Muscle layer of colon (tissue), 2 donors: ENCODE measurements around the gene SWAP70.
"Not testable (repeated sequence)": the region's sequence is repeated elsewhere in the genome, so short reads cannot be mapped to it uniquely, and the experiment has no call there.

Experiments used
- H3K27ac ChIP-seq: one replicate; pipeline ENCODE4 v1.7.0; 2013; ENCODE audit warnings: low read depth, mild to moderate bottlenecking, low read length, moderate library complexity
- H3K27me3 ChIP-seq, 2 donors: one replicate each; pipeline ENCODE4 v1.7.0; 2013; ENCODE audit warnings: low read length in 2 of 2, mild to moderate bottlenecking in 2 of 2; ENCODE audit not compliant: insufficient read depth in 2 of 2, control insufficient read depth in 1 of 2
- H3K36me3 ChIP-seq: one replicate; pipeline ENCODE4 v1.7.0; 2013; ENCODE audit warnings: mild to moderate bottlenecking, low read length; ENCODE audit not compliant: insufficient read depth
- H3K4me1 ChIP-seq: one replicate; pipeline ENCODE4 v1.7.0; 2013; ENCODE audit warnings: mild to moderate bottlenecking, low read length; ENCODE audit not compliant: insufficient read depth
- H3K4me3 ChIP-seq, 2 donors: one replicate each; pipeline ENCODE4 v1.7.0; 2013; ENCODE audit warnings: low read length in 2 of 2, low read depth in 1 of 2, mild to moderate bottlenecking in 1 of 2, moderate library complexity in 1 of 2
- H3K9ac ChIP-seq: one replicate; pipeline ENCODE4 v1.7.0; 2013; ENCODE audit warnings: low read length
- H3K9me3 ChIP-seq: one replicate; pipeline ENCODE4 v1.7.0; 2013; ENCODE audit warnings: mild to moderate bottlenecking, low read length
- donor health status: abdominal sarcoma.
- donor health status: Adenocarcinoma of cecum.

Gene SWAP70

DNA sequence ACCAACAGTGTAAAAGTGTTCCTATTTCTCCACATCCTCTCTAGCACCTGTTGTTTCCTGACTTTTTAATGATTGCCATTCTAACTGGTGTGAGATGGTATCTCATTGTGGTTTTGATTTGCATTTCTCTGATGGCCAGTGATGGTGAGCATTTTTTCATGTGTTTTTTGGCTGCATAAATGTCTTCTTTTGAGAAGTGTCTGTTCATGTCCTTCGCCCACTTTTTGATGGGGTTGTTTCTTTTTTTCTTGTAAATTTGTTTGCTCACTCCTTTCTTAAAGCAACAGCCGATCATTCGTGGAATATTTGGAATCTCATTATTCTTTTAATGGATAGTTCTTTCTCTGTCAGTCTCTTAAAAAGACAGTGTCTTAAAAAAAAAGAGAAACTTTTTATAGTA lies 79.6 kb downstream of the SWAP70 start:
- H3K27me3 ChIP-seq, H3K9ac ChIP-seq, H3K4me3 ChIP-seq, H3K4me1 ChIP-seq, H3K27ac ChIP-seq, H3K9me3 ChIP-seq: not testable (repeated sequence)
- H3K36me3 ChIP-seq, result peaks cover 22% of the 10 kb centered on the region

DNA sequence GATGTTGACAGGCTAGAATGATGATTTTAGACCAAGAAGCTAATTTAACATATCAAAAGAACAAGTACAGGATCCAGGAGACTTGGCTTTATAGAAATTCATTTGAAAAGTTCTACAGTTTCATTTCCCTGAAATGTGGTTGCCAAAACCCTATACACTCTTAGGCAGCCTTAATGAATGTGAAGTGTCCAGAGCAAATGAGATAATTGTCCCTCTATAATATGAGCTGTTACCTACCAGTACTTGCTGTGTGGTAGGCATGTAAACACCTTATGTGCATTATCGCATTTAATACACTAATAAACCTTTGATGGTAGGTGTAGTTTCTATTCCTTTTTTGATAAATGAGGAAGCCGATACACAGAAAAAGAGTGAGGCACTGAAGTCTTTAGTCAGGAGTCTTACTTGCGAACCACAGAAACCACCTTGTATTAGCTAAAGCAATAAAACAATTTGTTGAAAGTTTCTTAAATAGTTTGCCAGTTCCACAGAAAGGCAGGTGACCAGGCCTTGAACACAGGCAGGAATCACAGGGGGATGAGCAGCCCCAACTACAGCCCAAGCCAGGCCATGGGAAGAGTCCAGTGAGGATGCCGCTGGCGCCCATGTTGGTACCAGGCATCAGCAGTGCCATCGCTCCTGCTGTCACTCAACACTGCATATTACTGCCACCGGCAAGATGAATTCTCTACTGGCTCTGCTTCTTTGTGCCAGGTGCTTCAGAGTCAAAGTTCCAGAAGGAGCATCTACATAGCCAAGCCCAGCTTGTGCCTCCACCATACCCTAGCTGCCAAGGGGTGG lies 81.7 kb downstream of the SWAP70 start:
- Histone ChIP-seq H3K27ac (no peak overlapping the region), H3K4me1 (peaks cover 6% of the 10 kb centered on the region), H3K9ac (no peak overlapping the region), H3K36me3 (peaks cover 8% of the 10 kb centered on the region), H3K9me3 (no peaks in the 10 kb centered on the region), H3K27me3 (no peaks in the 10 kb centered on the region), H3K4me3 (no peak overlapping the region)

DNA sequence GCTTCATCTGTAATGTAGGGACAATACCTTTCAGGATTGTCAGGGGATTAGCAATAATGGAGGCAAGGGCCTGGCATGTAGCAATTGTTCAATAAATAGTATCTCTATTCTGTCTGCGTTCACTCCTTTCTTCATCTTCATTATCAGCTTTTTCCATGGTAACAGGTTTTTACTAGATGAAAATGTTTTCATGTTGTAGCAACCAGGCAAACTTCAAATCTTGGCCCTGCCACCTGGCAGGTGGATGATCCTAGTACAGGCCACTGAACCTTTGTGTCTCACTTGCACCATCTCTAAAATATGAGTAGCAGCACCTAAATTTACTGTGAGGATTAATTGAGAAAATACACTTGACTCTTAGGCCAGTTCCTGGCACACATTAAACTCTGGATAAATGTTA lies 83.4 kb downstream of the SWAP70 start:
- H3K36me3 ChIP-seq, result peaks cover 7% of the 10 kb centered on the region

DNA sequence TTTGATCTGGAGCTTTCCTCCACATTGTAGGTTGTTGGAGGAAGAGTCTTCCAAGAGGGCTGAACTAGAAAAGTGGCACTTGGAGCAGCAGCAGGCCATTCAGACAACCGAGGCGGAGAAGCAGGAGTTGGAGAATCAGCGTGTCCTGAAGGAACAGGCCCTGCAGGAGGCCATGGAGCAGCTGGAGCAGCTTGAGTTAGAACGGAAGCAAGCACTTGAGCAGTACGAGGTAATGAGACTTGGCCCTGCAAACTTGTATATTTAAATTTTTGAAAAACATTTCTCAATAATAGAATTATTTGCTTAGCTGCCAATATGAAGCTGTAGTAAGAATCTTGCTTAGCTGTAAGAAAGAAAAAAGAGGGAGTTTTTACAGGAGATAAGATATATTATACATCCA lies 84.0 kb downstream of the SWAP70 start:
- H3K9me3 ChIP-seq, result no peaks in the 10 kb centered on the region
- H3K36me3 ChIP-seq, result peaks cover 7% of the 10 kb centered on the region
- no peak overlapping the region for H3K4me3 ChIP-seq
- no peak overlapping the region for H3K27ac ChIP-seq
- peaks cover 6% of the 10 kb centered on the region for H3K4me1 ChIP-seq
- H3K9ac ChIP-seq, result peak overlapping the region; percentile 10
- no peaks in the 10 kb centered on the region for H3K27me3 ChIP-seq

More for the DNA sequence above, 83.4 kb downstream of the SWAP70 start:
- Histone ChIP-seq H3K27me3 (no peaks in the 10 kb centered on the region), H3K4me1 (peaks cover 6% of the 10 kb centered on the region), H3K9ac (no peak overlapping the region), H3K9me3 (no peaks in the 10 kb centered on the region), H3K4me3 (no peak overlapping the region), H3K27ac (no peak overlapping the region)

DNA sequence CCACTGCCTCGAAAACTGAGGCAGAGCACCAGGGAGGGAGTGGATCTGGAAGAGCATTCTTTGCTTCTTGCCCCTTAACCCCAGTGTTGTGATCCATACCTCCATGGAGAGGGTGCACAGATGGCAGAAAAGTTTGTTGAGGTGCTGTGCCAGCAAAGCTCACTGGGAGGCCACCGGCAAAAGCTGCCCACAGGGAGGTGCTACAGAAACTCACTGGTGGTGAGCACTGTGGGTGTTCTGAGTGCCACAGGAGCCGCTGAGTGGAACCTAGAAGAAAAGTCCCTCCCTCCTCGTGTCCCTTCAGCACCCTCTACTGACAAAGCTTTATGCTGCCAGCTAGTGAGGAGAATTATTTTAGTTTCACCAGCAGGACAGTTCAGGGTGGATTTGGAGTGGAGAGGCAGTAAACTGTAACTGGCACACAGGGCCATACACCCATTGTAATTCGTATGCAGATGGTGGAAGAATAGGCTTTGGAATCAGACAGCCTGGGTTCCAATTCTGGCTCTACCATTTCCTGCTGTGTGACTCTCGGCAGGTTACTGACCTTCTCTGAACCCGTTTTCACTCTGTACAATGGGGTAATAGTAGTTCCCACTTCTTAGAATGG lies 84.6 kb downstream of the SWAP70 start:
- Histone ChIP-seq H3K9ac (peak overlapping the region; percentile 10), H3K27me3 (no peaks in the 10 kb centered on the region), H3K27ac (no peak overlapping the region), H3K36me3 (peaks cover 7% of the 10 kb centered on the region), H3K4me1 (peaks cover 6% of the 10 kb centered on the region), H3K9me3 (no peaks in the 10 kb centered on the region), H3K4me3 (no peak overlapping the region)

DNA sequence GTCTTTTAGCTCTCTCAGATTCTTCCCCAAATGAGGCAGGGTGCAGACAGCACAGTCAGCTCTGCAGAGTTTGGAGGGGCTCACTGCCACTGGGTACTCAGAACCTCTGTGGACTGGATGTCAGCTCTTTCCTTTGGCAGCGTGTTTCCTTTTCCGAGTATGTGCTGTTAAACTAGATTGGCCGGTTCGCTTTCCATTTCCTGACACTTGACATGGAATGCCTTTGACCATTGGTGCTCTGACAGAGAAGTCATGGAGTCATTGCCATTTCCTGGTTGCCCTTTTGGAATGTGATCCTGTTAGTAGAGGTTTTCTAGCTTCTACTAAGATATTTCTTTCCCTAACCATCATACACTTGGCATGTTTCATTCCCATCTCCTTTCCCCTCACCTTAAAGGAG lies 86.7 kb downstream of the SWAP70 start:
- Histone ChIP-seq H3K27me3 (no peaks in the 10 kb centered on the region), H3K36me3 (peaks cover 7% of the 10 kb centered on the region), H3K4me3 (no peak overlapping the region), H3K9ac (no peak overlapping the region), H3K27ac (no peak overlapping the region), H3K9me3 (no peaks in the 10 kb centered on the region), H3K4me1 (peaks cover 6% of the 10 kb centered on the region)

DNA sequence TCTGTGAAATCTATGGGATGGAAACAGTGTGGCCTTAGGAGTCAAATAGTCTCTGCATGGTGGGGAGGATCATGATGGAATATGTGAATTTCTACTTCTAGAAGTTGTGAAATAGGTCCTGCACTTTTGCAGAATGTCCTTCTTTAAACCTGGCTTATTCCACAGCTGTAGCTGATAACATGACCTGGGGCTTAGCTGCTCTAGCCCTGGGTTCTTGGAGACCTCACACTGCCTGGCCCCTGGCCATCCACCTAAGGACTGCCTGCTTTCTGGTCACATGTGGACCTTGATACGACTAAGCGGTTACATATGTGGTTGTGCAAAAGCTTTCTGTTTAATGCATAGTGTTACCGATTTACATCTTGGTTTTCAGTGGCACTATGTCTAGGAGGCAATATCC lies 88.2 kb downstream of the SWAP70 start:
- Histone ChIP-seq H3K4me3 (no peak overlapping the region), H3K36me3 (peaks cover 7% of the 10 kb centered on the region), H3K4me1 (peaks cover 6% of the 10 kb centered on the region), H3K27ac (no peak overlapping the region), H3K9me3 (no peaks in the 10 kb centered on the region), H3K27me3 (no peaks in the 10 kb centered on the region), H3K9ac (no peak overlapping the region)

DNA sequence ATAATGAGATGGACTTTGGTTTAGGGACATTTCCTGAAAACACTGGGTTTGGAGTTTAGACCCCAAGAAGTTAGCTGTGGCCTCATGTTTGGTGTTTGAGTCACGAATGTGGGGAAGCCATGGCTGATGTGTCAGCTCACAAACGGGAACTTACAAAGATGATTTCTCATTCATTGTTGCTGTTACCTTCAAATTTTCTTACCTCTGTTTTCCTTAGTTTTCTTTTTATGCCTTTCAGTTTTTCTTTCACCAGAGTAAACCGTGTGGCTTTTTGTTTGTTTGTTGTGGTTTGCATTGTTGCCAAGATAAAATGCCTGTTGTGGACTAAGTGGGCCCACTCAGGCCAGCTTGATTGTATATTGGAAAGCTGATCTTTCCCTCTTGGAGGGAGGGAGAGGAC lies 89.1 kb downstream of the SWAP70 start:
- Histone ChIP-seq H3K27me3 (no peaks in the 10 kb centered on the region), H3K4me1 (peaks cover 12% of the 10 kb centered on the region), H3K27ac (no peak overlapping the region), H3K9me3 (no peaks in the 10 kb centered on the region), H3K4me3 (no peak overlapping the region), H3K36me3 (peaks cover 7% of the 10 kb centered on the region), H3K9ac (no peak overlapping the region)

DNA sequence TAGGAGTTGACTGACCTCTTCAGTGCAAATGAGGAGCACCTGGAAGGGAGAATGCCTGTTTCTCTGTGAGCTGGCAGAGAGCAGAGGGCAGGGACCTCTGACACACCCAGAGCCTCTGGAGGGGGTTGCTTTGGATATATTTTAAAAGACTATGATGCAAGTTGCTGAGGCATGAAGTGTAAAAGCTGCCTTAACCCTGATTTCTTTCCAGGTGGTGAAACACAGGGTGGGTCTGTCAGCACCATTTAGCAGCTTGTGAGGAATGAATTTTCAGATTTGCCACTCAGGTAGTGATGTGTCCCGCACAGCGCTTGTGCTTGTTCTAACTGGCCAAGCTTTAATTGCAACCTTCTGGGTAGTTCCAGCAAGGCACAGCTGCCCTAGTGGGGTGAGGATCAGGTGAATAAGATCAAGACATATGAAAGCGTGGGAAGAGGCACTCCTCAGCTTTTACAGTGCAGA lies 90.2 kb downstream of the SWAP70 start:
- Histone ChIP-seq H3K9me3 (no peaks in the 10 kb centered on the region), H3K27me3 (no peaks in the 10 kb centered on the region), H3K36me3 (peaks cover 7% of the 10 kb centered on the region), H3K4me1 (peaks cover 10% of the 10 kb centered on the region), H3K9ac (no peak overlapping the region), H3K4me3 (no peak overlapping the region), H3K27ac (no peak overlapping the region)

DNA sequence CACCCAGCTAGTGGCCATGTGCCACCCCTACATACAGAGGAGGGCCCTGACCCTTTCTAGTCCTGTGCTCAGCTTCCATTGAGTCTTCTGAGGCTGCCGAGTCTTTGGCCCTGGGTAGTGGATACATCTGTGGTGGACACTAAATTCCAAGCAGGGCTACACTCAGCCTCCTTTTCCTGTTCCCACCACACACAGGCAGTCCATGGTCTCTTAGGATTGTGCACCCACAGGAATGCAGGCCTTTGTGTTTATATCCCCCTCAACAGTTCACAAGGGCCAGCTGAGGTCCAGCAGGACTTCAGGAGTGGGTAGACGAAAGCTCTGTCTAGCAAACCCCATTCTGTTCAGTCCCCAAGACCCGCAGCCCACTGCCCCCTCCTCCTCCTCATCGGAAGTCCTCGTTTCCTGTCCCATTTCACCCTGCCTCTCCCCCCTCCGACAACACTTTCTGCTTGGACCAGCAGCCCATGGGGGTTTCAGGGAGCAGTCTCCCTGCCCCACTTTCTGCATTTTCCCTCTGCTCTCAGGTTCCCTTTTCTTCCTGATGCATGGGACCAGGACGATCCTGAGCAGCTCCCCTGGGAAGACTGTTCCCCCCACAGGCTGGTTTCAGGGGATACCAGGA lies 91.8 kb downstream of the SWAP70 start:
- Histone ChIP-seq H3K36me3 (peaks cover 2% of the 10 kb centered on the region), H3K9me3 (no peaks in the 10 kb centered on the region), H3K4me3 (no peak overlapping the region), H3K27me3 (no peaks in the 10 kb centered on the region), H3K27ac (no peak overlapping the region), H3K9ac (no peak overlapping the region), H3K4me1 (peaks cover 26% of the 10 kb centered on the region)

DNA sequence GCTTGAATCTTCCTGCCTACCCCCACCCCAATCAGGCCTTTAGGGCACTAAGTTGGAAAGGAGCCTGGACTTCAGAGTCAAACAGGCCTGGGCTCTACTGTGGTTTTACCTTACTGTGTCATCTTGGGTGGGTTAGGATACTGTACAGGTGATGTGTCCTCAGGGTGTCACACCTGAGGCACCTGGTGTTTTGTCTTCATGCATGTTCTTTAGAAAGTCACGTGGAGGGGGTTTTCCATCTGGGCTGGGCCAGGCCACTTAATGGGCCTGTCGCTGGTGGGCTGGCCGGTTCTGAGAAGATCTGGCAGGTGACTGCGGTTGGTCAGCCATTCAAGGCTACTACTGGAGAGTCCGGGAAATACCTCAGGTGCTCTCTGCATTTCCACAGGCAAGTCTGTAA lies 92.6 kb downstream of the SWAP70 start:
- H3K9me3 ChIP-seq, result no peaks in the 10 kb centered on the region
- H3K27ac ChIP-seq, result no peak overlapping the region

More for the DNA sequence above, 92.6 kb downstream of the SWAP70 start:
- H3K4me1 ChIP-seq, result peaks cover 29% of the 10 kb centered on the region
- no peak overlapping the region for H3K9ac ChIP-seq
- no peaks in the 10 kb centered on the region for H3K27me3 ChIP-seq
- H3K36me3 ChIP-seq, result no peaks in the 10 kb centered on the region
- H3K4me3 ChIP-seq, result no peak overlapping the region
